GM12892 (cell line): ENCODE results near the gene GLDC. TPM values are rescaled to one million over a fixed set of nuclear protein-coding genes. Genes with fewer than 3 reads are reported as not detected.
"Not testable (repeated sequence)": the region's sequence is repeated elsewhere in the genome, so short reads cannot be mapped to it uniquely, and the experiment has no call there.

Experiments used
- DNase-seq: peaks from one replicate; pipeline ENCODE4 v3.0.0; 2011; ENCODE audit not compliant: insufficient read length
- FAIRE-seq: peaks from 2 replicates; lab custom pipeline; 2011; peaks lifted over from hg19 to GRCh38; lab: Jason Lieb, UNC
- POLR2A ChIP-seq: IDR thresholded peaks from 2 replicates; pipeline ENCODE4 v1.6.1; 2011; ENCODE audit warnings: low read depth, low read length, control low read depth
- POLR2AphosphoS5 ChIP-seq: IDR thresholded peaks from 2 replicates; pipeline ENCODE4 v1.6.1; 2011; ENCODE audit warnings: low read depth, low read length, control low read depth
- TAF1 ChIP-seq: IDR thresholded peaks from 2 replicates; pipeline ENCODE4 v1.6.1; 2011; ENCODE audit warnings: low read depth, mild to moderate bottlenecking, control low read depth, low read length, borderline replicate concordance
- polyA plus RNA-seq: library from polyadenylated mRNA; unstranded; fragments of >200 nt; gene quantifications from one replicate; pipeline ENCODE4 v1.2.1, GENCODE V29; 2012; ENCODE audit warnings: missing spikeins, inconsistent platforms; ENCODE audit not compliant: missing spikeins

GLDC gene
- polyA plus RNA-seq = 69.5 TPM

GRCh38 chr9:6645355-6646292 is at the start of gene GLDC:
GLDC (minus strand) TSS chr9:6645729; CDS start chr9:6645499, 230 bp downstream.
- DNase-seq = peak; percentile 90
- TF ChIP-seq POLR2AphosphoS5 = peak; percentile 54; the same call in 1 of the 2 replicates
- TF ChIP-seq TAF1 = peak; percentile 38
- TF ChIP-seq POLR2A = peak; percentile 77
- peak; percentile 89 for FAIRE-seq

GRCh38 chr9:6692881-6693361 is 47.4 kb upstream of the GLDC start:
- DNase-seq = no peak
- TF ChIP-seq POLR2AphosphoS5 (no peak), POLR2A (peak; percentile 32; the same call in 1 of the 2 replicates)
- no peak for FAIRE-seq

DNA sequence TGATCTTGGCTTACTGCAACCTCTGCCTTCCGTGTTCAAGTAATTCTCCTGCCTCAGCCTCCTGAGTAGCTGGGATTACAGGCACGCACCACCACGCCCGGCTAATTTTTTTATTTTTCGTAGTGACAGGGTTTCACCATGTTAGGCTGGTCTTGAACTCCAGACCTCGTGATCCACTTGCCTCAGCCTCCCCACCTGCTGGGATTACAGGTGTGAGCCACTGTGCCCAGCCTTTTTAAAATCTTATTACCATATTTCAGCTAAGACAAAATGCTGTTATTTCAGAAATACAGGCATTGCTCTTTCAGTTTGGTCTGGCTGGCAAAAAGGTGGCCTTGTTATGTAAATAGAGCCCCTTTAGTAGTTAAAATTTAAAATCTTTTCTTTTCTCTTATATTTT is 46.9 kb upstream of the GLDC start:
- DNase-seq (no peak), FAIRE-seq (no peak)
- TF ChIP-seq POLR2AphosphoS5 (no peak), POLR2A (no peak), TAF1 (no peak)

- FAIRE-seq = peak; percentile 50
- not testable (repeated sequence) for DNase-seq
Observed at GRCh38 chr9:6690675-6691070, 45.1 kb upstream of the GLDC start.

GRCh38 chr9:6689893-6690674 is 44.6 kb upstream of the GLDC start:
- FAIRE-seq = peak; percentile 27
- DNase-seq = no peak
- TF ChIP-seq TAF1 = no peak
- no peak for TF ChIP-seq POLR2A
- TF ChIP-seq POLR2AphosphoS5 = no peak

DNA sequence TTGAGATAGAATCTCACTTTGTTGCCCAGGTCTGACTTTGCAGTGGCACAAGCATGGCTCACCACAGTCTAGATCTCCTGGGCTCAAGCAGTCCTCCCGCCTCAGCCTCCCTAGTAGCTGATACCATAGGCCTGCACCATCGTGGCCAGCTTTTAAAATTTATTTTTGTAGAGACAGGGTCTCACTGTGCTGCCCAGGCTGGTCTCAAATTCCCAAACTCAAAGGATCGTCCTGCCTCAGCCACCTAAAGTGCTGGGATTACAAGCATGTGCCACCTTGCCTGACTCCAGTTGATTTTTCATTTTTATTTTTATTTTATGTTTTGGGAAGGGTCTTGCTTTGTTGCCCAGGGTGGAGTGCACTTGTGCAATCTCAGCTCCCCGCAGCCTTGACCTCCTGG is 41.7 kb upstream of the GLDC start:
- FAIRE-seq (no peak), DNase-seq (no peak)
- TF ChIP-seq TAF1 (no peak), POLR2A (no peak), POLR2AphosphoS5 (no peak)

DNA sequence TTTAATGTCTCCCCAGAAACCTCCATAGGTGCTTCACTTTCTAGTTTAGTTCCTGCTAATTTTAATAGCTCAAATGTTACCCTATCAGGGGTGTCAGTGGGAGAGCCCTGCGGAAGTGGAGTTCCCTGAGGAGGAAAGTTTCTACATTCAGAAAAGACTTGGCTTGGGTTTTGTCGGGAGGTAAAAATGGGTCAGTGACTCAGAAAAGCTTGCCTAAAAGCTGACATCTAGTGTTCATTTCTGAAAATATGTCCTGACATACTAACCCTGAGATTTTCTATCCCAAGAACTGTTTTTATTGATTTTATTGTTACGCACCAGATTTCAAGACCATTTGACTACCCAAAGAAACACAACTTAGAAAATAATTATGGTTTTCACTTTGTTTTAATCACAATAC is 40.9 kb upstream of the GLDC start:
- FAIRE-seq (peak; percentile 17), DNase-seq (no peak)
- TF ChIP-seq POLR2AphosphoS5 (no peak), TAF1 (no peak), POLR2A (no peak)

GRCh38 chr9:6681957-6682501 is 36.5 kb upstream of the GLDC start:
- FAIRE-seq (no peak), DNase-seq (no peak)
- no peak; the same call in 1 of the 2 replicates for TF ChIP-seq POLR2AphosphoS5
- no peak for TF ChIP-seq TAF1
- TF ChIP-seq POLR2A = no peak

- TF ChIP-seq POLR2A (peak; percentile 97), POLR2AphosphoS5 (peak; percentile 96), TAF1 (peak; percentile 84)
- DNase-seq = peak; percentile 82
- peak; percentile 98 for FAIRE-seq
Observed at GRCh38 chr9:6681147-6681956, 35.8 kb upstream of the GLDC start.

GRCh38 chr9:6680797-6681146 is 35.2 kb upstream of the GLDC start:
- FAIRE-seq (no peak), DNase-seq (peak; percentile 46)
- TF ChIP-seq POLR2A = no peak
- TF ChIP-seq POLR2AphosphoS5 = no peak
- TF ChIP-seq TAF1 = no peak; the same call in 1 of the 2 replicates

- FAIRE-seq (no peak), DNase-seq (no peak)
- TF ChIP-seq POLR2A = no peak
- TF ChIP-seq TAF1 = no peak
- TF ChIP-seq POLR2AphosphoS5 = no peak
Observed at GRCh38 chr9:6677803-6678202, 32.3 kb upstream of the GLDC start.
